ENCODE results near the gene SMIM20. TPM values are rescaled to one million over a fixed set of nuclear protein-coding genes. Genes with fewer than 3 reads are reported as not detected.
A peak's percentile ranks its signal among the peaks of the same experiment; 100 is the strongest.

SMIM20 gene
- total RNA-seq, 4 donors from 2014 or later = 21.4 to 33.5 (median 25.6) TPM

DNA sequence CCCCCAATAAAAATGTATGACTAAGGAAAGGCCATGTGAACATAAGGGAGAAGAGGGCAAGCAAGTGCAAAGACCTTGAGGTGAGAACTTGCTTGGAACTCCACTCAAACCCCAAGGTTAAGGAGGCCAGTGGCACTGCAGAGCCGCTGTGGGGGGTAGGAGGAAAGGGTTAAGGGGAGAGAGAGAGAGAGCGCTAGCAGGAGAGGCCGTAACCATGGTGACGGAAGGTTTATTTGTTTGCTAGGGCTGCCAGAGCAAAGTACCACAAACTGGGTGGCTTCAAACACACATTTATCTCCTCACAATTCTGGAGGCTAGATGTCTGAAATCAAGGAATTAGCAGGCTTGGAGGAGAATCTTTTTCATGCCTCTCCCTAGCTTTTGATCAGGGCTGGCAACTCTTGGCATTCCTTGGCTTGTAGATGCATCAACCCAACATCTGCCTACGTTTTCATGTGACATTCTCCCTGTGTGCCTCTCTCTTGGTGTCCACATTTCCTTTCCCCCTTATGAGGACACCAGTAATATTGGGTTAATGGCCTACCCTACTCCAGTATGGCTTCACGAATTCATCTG is 35.2 kb downstream of the SMIM20 start:
- ATAC-seq (ENCODE audit: low FRiP score) (no peak), DNase-seq (ENCODE audit: low spot score) (no peak)
- TF ChIP-seq, protein P1, sequence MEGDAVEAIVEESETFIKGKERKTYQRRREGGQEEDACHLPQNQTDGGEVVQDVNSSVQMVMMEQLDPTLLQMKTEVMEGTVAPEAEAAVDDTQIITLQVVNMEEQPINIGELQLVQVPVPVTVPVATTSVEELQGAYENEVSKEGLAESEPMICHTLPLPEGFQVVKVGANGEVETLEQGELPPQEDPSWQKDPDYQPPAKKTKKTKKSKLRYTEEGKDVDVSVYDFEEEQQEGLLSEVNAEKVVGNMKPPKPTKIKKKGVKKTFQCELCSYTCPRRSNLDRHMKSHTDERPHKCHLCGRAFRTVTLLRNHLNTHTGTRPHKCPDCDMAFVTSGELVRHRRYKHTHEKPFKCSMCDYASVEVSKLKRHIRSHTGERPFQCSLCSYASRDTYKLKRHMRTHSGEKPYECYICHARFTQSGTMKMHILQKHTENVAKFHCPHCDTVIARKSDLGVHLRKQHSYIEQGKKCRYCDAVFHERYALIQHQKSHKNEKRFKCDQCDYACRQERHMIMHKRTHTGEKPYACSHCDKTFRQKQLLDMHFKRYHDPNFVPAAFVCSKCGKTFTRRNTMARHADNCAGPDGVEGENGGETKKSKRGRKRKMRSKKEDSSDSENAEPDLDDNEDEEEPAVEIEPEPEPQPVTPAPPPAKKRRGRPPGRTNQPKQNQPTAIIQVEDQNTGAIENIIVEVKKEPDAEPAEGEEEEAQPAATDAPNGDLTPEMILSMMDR (IDR thresholded peaks at IDR 0.05) = no peak

DNA sequence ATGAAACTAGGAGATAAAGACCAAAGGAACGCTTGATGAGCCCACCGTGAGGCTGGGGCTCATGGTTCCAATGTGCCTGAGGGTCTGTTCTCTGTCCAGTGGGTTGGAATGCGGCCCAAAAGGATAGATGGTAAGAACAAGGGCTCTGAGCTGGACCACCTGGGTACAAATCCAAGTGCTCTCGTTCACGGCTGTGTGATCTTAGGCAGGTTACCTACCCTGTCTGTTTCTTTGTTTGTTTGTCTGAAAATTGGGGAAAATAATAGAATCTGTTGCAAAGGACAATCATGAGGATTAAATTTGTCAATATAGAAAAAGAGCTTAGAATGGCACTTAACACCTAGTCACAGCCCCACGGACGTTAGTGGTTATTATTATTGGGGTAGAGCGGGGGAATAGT is 36.0 kb downstream of the SMIM20 start:
- TF ChIP-seq, protein P1 (IDR thresholded peaks at IDR 0.05) = no peak
- DNase-seq (ENCODE audit: low spot score) = no peak
- ATAC-seq (ENCODE audit: low FRiP score) = no peak

DNA sequence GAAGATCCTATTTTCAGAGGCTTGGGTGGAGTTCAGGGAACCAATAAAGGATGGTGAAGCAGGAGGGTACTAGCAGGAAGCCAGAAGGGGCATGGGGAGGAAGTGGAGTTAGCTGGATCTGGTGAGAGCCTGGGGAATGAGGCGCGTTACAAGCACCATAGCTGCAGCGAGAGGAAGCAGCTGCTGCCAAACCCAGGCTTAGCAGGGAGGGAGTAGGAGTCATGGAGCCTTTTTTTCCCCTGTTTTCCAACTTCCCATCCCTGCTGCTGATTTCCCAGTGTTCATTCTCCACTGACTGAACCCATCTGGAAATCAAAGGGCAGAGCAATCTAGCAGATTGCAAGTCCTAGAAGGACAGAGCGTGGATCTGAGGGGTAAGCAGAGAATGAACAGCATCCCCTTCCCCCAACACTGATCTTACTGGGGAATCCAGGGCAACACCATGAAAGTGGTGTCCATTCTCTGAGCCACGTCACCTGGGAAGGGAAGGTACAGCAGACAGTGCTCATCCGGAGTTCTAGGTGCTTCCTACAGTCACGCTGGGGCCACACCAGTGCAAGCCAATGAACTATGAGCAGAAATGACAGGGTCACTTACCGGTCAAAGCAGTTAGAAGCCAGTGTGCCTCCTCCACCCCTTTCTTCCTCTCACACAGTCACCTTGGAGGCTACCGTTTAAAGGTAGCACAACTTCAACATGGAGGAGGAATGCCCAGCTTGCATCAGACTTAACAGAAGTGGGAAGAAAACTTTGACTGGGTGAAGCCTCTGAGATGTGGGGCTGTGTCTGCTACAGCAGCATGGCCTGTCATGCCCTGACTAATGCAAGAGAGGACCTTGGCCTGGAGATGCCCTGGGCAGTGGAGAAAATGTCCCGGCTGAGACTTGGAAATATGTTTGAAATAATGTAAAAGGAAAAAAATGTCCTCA is 36.7 kb downstream of the SMIM20 start:
- ATAC-seq (ENCODE audit: low FRiP score) (no peak), DNase-seq (ENCODE audit: low spot score) (no peak)
- TF ChIP-seq, protein P1 (IDR thresholded peaks at IDR 0.05) = no peak

DNA sequence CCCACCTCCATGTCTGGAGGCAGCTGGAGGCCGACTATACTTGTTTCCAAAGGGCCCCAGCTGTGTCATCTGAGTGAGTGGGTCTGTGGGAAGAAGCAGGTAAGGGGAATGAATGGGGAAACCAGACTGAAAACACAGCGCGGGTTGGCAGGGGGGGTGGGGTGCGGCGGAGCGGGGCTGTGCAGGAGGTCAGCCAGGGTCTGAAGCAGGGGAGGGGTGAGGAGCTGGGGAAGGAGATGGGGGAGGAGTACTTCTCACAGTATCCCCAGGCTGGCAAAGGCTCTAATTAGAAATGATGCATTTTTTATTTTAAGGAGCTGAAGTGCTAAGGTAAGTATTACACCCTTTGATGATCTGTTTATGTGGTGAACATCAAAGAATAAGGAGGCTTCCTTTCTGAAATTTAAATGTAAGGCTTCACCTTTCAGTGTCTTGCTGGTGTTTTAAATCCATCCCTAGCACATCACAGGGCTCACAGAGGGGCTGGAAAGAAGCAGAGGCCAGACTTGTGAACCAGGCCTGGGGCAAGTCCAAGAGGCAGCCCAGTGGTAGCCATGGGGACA is 37.5 kb downstream of the SMIM20 start:
- no peak for DNase-seq (ENCODE audit: low spot score)
- ATAC-seq (ENCODE audit: low FRiP score) = no peak
- TF ChIP-seq, protein P1 (IDR thresholded peaks at IDR 0.05) = no peak

DNA sequence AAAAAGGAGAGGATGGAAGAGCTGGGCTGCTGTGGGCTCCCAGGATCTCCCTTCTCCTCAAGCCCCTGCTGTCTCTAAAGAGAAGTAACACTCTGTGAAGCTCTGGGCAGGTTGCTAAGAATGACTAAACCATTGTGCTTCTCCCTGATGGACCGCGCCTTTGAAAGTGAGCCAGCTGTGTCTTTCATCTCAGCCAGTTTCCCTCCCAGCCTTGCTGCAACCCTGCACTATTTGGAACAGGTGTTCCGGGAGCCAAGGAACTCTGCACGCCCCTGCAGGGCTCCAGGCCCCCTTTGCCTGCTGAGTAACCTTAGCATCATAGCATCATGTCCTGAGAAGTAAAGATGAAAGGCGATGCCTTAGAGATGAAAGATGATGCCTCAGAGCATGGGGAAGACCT is 39.7 kb downstream of the SMIM20 start:
- no peak for DNase-seq (ENCODE audit: low spot score)
- peak; percentile 57 for ATAC-seq (ENCODE audit: low FRiP score)
- TF ChIP-seq, protein P1 (IDR thresholded peaks at IDR 0.05) = no peak

DNA sequence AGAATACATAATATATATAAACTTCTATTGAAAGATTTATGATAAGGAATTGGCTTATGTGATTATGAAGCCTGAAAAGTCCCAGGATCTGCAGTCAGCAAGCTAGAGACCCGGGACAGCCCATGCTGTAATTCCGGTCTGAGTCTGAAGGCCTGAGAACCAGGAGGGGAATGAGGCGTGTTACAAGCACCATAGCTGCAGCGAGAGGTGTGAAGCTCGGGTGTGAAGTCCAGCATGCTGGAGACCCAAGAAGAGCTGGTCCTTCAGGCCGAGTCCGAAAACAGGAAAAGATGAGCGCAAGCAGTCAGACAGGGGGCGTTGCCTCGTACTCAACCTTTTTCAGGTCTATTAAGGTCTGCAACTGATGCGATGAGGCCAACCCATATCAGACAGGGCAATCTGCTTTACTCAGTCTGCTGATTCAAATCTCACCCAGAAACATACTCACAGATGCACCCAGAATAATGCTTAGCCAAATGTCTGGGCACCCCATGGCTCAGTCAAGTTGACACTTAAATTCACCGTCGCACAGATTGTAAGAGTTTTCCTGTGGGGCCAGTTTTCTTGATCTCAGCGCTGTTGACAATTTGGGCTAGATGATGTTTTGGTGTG is 40.4 kb downstream of the SMIM20 start:
- DNase-seq (ENCODE audit: low spot score) (no peak), ATAC-seq (ENCODE audit: low FRiP score) (no peak)
- TF ChIP-seq, protein P1 (IDR thresholded peaks at IDR 0.05) = no peak

Measured in omental fat pad (tissue), 4 donors.